Stimulated activated CD8-positive, alpha-beta memory T cell treated with anti-CD3 and anti-CD28 coated beads, Interleukin-2, amount 100 ng/mL, for 48 hours (primary cell): Measurements from ENCODE around the gene LBHD1.
"Not testable (repeated sequence)": the region's sequence is repeated elsewhere in the genome, so short reads cannot be mapped to it uniquely, and the experiment has no call there.

ENCODE experiments used
- DNase-seq, 2 donors: peaks; one replicate each; pipeline ENCODE4 v3.0.0-alpha.2; 2020; ENCODE audit warnings: low read depth in 2 of 2

Gene LBHD1

GRCh38 chr11:62694455-62695167, 22.5 kb upstream of the LBHD1 start:
- peak; percentile 46 to 55 for DNase-seq

GRCh38 chr11:62693624-62694023, 21.6 kb upstream of the LBHD1 start:
- not testable (repeated sequence) for DNase-seq

DNA sequence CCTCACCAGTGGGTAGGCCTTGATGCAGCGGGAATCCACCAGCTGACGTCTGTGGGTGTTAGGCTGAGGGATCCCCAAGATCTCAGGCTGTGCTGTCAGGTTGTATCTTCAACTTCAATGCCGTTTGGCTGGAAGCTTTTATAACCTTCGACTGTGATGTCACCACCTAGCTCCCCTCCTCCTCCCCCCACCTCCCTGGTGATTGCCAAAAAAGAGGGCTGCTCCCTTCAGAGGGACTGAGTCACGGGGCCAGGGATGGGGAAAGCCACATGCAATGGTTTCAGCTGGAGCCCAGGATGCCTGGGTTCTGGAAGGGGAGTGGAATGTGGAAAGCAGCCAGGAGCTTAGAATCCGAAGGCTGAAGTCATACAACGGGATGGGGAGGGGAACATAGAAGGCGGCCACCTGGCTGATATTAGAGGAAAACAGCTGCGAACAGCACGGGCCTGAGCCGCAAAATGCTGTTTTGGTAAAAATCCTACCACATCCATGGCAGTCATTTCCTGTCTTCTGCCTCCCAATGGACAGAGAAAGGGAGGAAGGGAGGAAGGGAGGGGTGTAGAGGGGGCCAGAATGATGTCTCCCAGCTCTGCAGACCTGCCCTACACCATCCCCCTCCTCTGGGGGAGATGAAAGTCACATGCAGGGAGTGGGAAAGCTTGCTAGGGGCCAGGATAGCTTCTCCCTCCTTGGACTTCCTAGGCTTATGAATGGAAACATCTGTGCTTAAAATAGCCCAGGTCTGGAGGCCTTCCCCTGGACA, 17.5 kb upstream of the LBHD1 start, which contains the start of gene LRRN4CL:
Gene LRRN4CL, minus strand, starts transcription at position 110 of the 763 bp plus-strand sequence. CDS start 1,022 bp downstream, outside the sequence.
- no peak for DNase-seq

GRCh38 chr11:62688491-62688890, 16.4 kb upstream of the LBHD1 start:
- no peak for DNase-seq

GRCh38 chr11:62687508-62688396, 15.7 kb upstream of the LBHD1 start:
- no peak for DNase-seq

- no peak for DNase-seq
These were observed 10.5 kb upstream of the LBHD1 start for GRCh38 chr11:62682518-62682917.

GRCh38 chr11:62680825-62681240, 8.8 kb upstream of the LBHD1 start:
- DNase-seq: no peak

DNA sequence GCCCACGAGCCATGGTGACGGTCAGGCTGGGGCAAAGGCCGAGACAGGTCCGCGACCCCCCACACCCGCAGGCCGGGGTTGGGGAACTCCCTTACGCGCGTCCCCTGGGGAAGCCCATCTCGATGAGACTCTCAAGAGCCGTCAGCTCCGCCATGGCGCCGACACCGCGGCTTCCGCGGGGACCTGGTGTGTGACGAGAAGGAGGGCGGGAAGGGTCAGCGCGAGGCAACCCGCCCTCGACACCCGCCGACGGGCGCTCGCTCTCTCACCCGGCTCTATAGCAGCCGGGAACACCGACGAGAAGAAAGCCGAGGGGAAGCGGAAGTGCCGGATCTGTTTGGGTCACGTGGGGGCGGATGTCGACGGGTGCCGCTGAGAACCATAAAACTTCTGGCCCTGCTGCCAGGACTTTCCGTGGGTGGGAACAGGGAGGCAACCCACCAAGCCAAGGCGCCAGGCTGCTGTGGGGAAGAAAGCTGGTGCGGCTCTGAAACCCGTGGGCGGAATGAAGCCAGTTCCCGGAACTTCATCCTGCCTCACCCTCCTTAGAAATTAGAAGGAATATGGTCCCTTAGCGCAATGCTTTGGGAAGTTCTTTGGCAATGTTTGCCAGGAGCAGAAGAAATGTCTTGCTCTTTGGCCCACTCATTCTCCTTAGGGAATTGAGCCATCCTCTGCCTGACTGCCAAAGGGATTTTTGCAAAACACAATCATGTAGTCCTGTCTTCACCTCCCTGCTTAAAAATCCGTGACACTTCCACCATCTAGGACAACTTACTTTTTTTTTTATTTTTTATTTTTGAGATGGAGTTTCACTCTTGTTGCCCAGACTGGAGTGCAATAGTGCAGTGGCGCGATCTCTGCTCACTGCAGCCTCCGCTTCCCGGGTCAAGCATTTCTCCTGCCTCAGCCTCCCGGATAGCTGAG, 7.0 kb upstream of the LBHD1 start, which contains the start of gene UBXN1:
Gene UBXN1, minus strand, starts transcription at position 304 of the 927 bp plus-strand sequence. Its CDS starts 150 bp downstream, at position 154.
- peak; percentile 81 to 83 for DNase-seq

DNA sequence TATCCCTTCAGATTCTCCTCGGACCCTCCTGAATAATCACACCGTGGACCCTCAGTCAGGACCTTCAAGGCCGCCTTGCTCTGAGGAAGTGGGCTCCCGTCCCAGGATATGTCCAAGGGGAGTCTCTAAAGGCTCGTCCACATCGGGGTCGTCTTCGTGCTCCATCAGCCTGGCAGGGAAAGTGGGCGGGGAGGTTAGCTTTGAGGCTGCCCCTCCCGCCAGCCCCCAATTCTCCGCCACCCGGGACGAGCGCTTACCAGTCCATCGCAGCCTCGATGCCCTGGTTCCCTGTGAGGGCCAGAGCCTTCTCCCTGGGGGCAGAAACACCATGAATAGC, 6.3 kb upstream of the LBHD1 start:
- no peak for DNase-seq

GRCh38 chr11:62677714-62678113, 5.6 kb upstream of the LBHD1 start:
- DNase-seq: no peak

- no peak for DNase-seq
These were observed 5.1 kb upstream of the LBHD1 start for GRCh38 chr11:62677156-62677555.

GRCh38 chr11:62676698-62677097, 4.6 kb upstream of the LBHD1 start:
- no peak for DNase-seq

- not testable (repeated sequence) for DNase-seq
These were observed 3.3 kb upstream of the LBHD1 start for GRCh38 chr11:62675415-62675814.

GRCh38 chr11:62673196-62673525, 1.1 kb upstream of the LBHD1 start:
- no peak for DNase-seq

GRCh38 chr11:62671236-62671607, 845 bp downstream of the LBHD1 start:
- DNase-seq: no peak

GRCh38 chr11:62669420-62670161, 2.5 kb downstream of the LBHD1 start:
- DNase-seq: no peak

- DNase-seq: no peak
These were observed 4.6 kb downstream of the LBHD1 start for GRCh38 chr11:62667460-62667859.

DNA sequence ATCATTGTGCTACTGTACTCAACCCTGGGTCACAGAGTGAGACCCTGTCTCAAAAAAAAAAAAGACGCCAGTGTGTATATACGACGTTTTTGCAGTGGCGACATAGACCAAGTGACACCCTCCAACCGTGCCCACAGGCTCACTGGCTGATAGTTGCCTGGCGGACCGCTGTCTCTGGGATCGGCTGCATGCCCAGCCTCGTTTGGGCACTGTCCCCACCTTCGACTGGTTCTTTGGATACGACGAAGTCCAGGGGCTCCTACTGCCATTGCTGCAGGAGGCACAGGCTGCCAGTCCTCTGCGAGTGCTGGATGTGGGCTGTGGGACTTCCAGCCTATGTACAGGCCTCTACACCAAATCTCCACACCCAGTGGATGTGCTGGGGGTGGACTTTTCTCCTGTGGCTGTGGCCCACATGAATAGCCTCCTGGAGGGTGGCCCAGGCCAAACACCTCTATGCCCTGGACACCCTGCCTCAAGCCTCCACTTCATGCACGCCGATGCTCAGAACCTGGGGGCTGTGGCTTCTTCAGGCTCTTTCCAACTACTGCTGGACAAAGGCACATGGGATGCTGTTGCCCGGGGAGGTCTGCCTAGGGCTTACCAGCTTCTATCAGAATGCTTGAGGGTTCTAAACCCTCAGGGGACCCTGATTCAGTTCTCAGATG, 5.7 kb downstream of the LBHD1 start:
- DNase-seq: no peak

- DNase-seq: peak; percentile 50 to 57
These were observed 6.3 kb downstream of the LBHD1 start for GRCh38 chr11:62665599-62666258.
